WTC11 (cell line): Measurements from ENCODE around the gene INHA. TPM values are rescaled to one million over a fixed set of nuclear protein-coding genes. Genes with fewer than 3 reads are reported as not detected.

Experiments
- ATAC-seq: fragments of 200-7000 bp; cut with Tn5 transposase; 2 replicates; pipeline ENCODE4 v1.10.0; 2021; ENCODE audit warnings: mild to moderate bottlenecking, moderate library complexity
- CTCF ChIA-PET: fragments of 300-600 bp; sonication (Branson Sonifier 250); formaldehyde crosslinking; loops from one replicate; lab custom pipeline; 2021; ENCODE audit warnings: antibody characterized with exemption; lab: Charles Lee
- POLR2A ChIA-PET: fragments of 350-600 bp; sonication (Branson Sonifier 250); formaldehyde crosslinking; loops from one replicate; lab custom pipeline; 2021; ENCODE audit warnings: antibody characterized with exemption; lab: Charles Lee
- DNase-seq: peaks from one replicate; pipeline ENCODE4 v3.0.0; 2021; ENCODE audit warnings: low spot score
- H3K27ac Mint-ChIP-seq: 2 replicates; pipeline ENCODE4 v1.8.0; 2021; ENCODE audit warnings: mixed read lengths
- H3K27me3 Mint-ChIP-seq: 2 replicates; pipeline ENCODE4 v1.8.0; 2021; ENCODE audit warnings: low read depth, mild to moderate bottlenecking, moderate library complexity, mixed read lengths
- H3K36me3 Mint-ChIP-seq: 2 replicates; pipeline ENCODE4 v1.8.0; 2021; ENCODE audit warnings: mixed read lengths
- H3K4me1 Mint-ChIP-seq: 2 replicates; pipeline ENCODE4 v1.8.0; 2022; ENCODE audit warnings: mixed read lengths
- H3K4me3 Mint-ChIP-seq: 2 replicates; pipeline ENCODE4 v1.8.0; 2021; ENCODE audit warnings: mild to moderate bottlenecking, moderate library complexity, mixed read lengths
- H3K9me3 Mint-ChIP-seq: 2 replicates; pipeline ENCODE4 v1.8.0; 2021; ENCODE audit warnings: mixed read lengths
- ARID4B ChIP-seq: sonication (generic); formaldehyde crosslinking; IDR thresholded peaks from 2 replicates; pipeline ENCODE4 v1.8.0; 2023; ENCODE audit warnings: missing genetic modification reagents, mild to moderate bottlenecking, borderline replicate concordance
- ATF2 ChIP-seq: sonication (generic); formaldehyde crosslinking; IDR thresholded peaks from 2 replicates; pipeline ENCODE4 v1.8.1; 2022; ENCODE audit warnings: low read depth, missing genetic modification reagents, borderline replicate concordance
- EMX1 ChIP-seq: fragments of 250-450 bp; sonication (Bioruptor Pico); IDR thresholded peaks from 2 replicates; pipeline ENCODE4 v1.8.0; 2021; ENCODE audit warnings: mild to moderate bottlenecking
- FOXK1 ChIP-seq: sonication (generic); formaldehyde crosslinking; IDR thresholded peaks from 2 replicates; pipeline ENCODE4 v1.8.0; 2022; ENCODE audit warnings: mild to moderate bottlenecking, moderate library complexity, missing genetic modification reagents
- FOXP1 ChIP-seq: sonication (generic); formaldehyde crosslinking; IDR thresholded peaks from 2 replicates; pipeline ENCODE4 v1.8.0; 2022; ENCODE audit warnings: missing genetic modification reagents, mild to moderate bottlenecking, moderate library complexity, borderline replicate concordance
- FOXP4 ChIP-seq: sonication (generic); formaldehyde crosslinking; IDR thresholded peaks from 2 replicates; pipeline ENCODE4 v1.8.0; 2022; ENCODE audit warnings: mild to moderate bottlenecking, missing genetic modification reagents
- KAT7 ChIP-seq: sonication (generic); formaldehyde crosslinking; IDR thresholded peaks from 2 replicates; pipeline ENCODE4 v1.8.1; 2023; ENCODE audit warnings: missing genetic modification reagents, mild to moderate bottlenecking, borderline replicate concordance
- NFATC4 ChIP-seq: fragments of 250-450 bp; sonication (Bioruptor Pico); IDR thresholded peaks from 2 replicates; pipeline ENCODE4 v1.9.0; 2021; ENCODE audit warnings: mild to moderate bottlenecking
- NFE2L1 ChIP-seq: sonication (generic); formaldehyde crosslinking; IDR thresholded peaks from 2 replicates; pipeline ENCODE4 v1.8.1; 2023; ENCODE audit warnings: missing genetic modification reagents
- NFYB ChIP-seq: sonication (generic); formaldehyde crosslinking; conservative IDR thresholded peaks from 2 replicates; pipeline ENCODE4 v1.8.0; 2022; ENCODE audit warnings: low read depth, missing genetic modification reagents
- NR3C1 ChIP-seq: sonication (generic); formaldehyde crosslinking; conservative IDR thresholded peaks from 2 replicates; pipeline ENCODE4 v1.8.1; 2023; ENCODE audit warnings: low read depth, mild to moderate bottlenecking, missing genetic modification reagents
- RELA ChIP-seq: sonication (generic); formaldehyde crosslinking; IDR thresholded peaks from 2 replicates; pipeline ENCODE4 v1.8.1; 2022; ENCODE audit warnings: missing genetic modification reagents, mild to moderate bottlenecking, borderline replicate concordance
- RORB ChIP-seq: fragments of 250-450 bp; sonication (Bioruptor Pico); IDR thresholded peaks from 2 replicates; pipeline ENCODE4 v1.9.0; 2021; ENCODE audit warnings: mild to moderate bottlenecking
- STAT6 ChIP-seq: sonication (generic); formaldehyde crosslinking; conservative IDR thresholded peaks from 2 replicates; pipeline ENCODE4 v1.8.1; 2023; ENCODE audit warnings: mild to moderate bottlenecking, low read depth, missing genetic modification reagents, moderate library complexity
- TCF7 ChIP-seq: sonication (generic); formaldehyde crosslinking; IDR thresholded peaks from 2 replicates; pipeline ENCODE4 v1.8.0; 2022; ENCODE audit warnings: mild to moderate bottlenecking, low read depth, missing genetic modification reagents, moderate library complexity
- TEAD4 ChIP-seq: sonication (generic); formaldehyde crosslinking; IDR thresholded peaks from 2 replicates; pipeline ENCODE4 v1.8.0; 2022; ENCODE audit warnings: mild to moderate bottlenecking, missing genetic modification reagents
- USF2 ChIP-seq: sonication (generic); formaldehyde crosslinking; IDR thresholded peaks from 2 replicates; pipeline ENCODE4 v1.8.1; 2023; ENCODE audit warnings: mild to moderate bottlenecking, missing genetic modification reagents, moderate library complexity
- ZNF121 ChIP-seq: sonication (generic); formaldehyde crosslinking; IDR thresholded peaks from 2 replicates; pipeline ENCODE4 v1.8.0; 2023; ENCODE audit warnings: missing genetic modification reagents
- total RNA-seq: library from RNA; stranded (reverse); gene quantifications from 3 replicates; pipeline ENCODE4 v1.2.3, GENCODE V29; 2021

Gene INHA
- total RNA-seq, 1 experiment from 2014 or later = 1.4 TPM

GRCh38 chr2:219545943-219546352 is 26.2 kb upstream of the INHA start:
- no peak overlapping the region for H3K4me3 Mint-ChIP-seq
- H3K4me1 Mint-ChIP-seq = peaks cover 20% of the 10 kb centered on the region
- no peak overlapping the region for H3K27ac Mint-ChIP-seq
- CTCF ChIA-PET = interaction anchor here (0.7 to 41.3 kb wide), 2 partner anchors 15 to 61 kb away, joined by 5 to 2316 read pairs; partner anchors contain the start of gene GMPPA
- DNase-seq (no peak), ATAC-seq (no peak)
- peaks cover 40% of the 10 kb centered on the region for H3K27me3 Mint-ChIP-seq
- H3K9me3 Mint-ChIP-seq = no peaks in the 10 kb centered on the region
- peaks cover 16% of the 10 kb centered on the region for H3K36me3 Mint-ChIP-seq
- POLR2A ChIA-PET = no interaction called here
- no peak for TF ChIP-seq RELA (CRISPR knock-in tag)
- TF ChIP-seq RORB (CRISPR knock-in tag) = no peak
- no peak for TF ChIP-seq FOXP1 (CRISPR knock-in tag)

- Mint-ChIP-seq H3K4me1 (peaks cover 16% of the 10 kb centered on the region), H3K27me3 (peaks cover 45% of the 10 kb centered on the region), H3K9me3 (no peaks in the 10 kb centered on the region), H3K4me3 (no peak overlapping the region), H3K27ac (no peak overlapping the region), H3K36me3 (peaks cover 11% of the 10 kb centered on the region)
- POLR2A ChIA-PET = no interaction called here
- ATAC-seq = no peak
- DNase-seq = no peak
- CTCF ChIA-PET = interaction anchor here (2.8 kb wide), 1 partner anchor 12 kb away, joined by 21 read pairs; no protein-coding TSS in a partner anchor
- TF ChIP-seq NFYB (CRISPR knock-in tag) = no peak
- TF ChIP-seq NR3C1 (CRISPR knock-in tag) = no peak
These were observed 24.5 kb upstream of the INHA start for GRCh38 chr2:219547621-219548020.

- ATAC-seq (no peak), DNase-seq (no peak)
- CTCF ChIA-PET = interaction anchor here (0.6 to 2.8 kb wide), 2 partner anchors 11 to 65 kb away, joined by 4 to 21 read pairs; no protein-coding TSS in a partner anchor
- POLR2A ChIA-PET = no interaction called here
- Mint-ChIP-seq H3K27ac (no peak overlapping the region), H3K4me3 (no peak overlapping the region), H3K36me3 (peaks cover 11% of the 10 kb centered on the region), H3K4me1 (peaks cover 18% of the 10 kb centered on the region), H3K9me3 (no peaks in the 10 kb centered on the region), H3K27me3 (peaks cover 56% of the 10 kb centered on the region)
- no peak for TF ChIP-seq FOXP4 (CRISPR knock-in tag)
- TF ChIP-seq ARID4B (CRISPR knock-in tag) = no peak
- no peak for TF ChIP-seq NFATC4 (CRISPR knock-in tag)
- TF ChIP-seq USF2 (CRISPR knock-in tag) = no peak
- TF ChIP-seq ZNF121 (CRISPR knock-in tag) = no peak
- no peak for TF ChIP-seq TCF7 (CRISPR knock-in tag)
- no peak for TF ChIP-seq FOXK1 (CRISPR knock-in tag)
- no peak for TF ChIP-seq KAT7 (CRISPR knock-in tag)
- TF ChIP-seq STAT6 (CRISPR knock-in tag) = no peak
- TF ChIP-seq RORB (CRISPR knock-in tag) = no peak
- no peak for TF ChIP-seq NFE2L1 (CRISPR knock-in tag)
- TF ChIP-seq EMX1 (CRISPR knock-in tag) = no peak
- TF ChIP-seq ATF2 (CRISPR knock-in tag) = no peak
- no peak for TF ChIP-seq TEAD4 (CRISPR knock-in tag)
- no peak for TF ChIP-seq RELA (CRISPR knock-in tag)
These were observed 23.1 kb upstream of the INHA start for GRCh38 chr2:219548990-219549389.
